HG03378 (cell line): ENCODE data around the gene PTPRC.

Experiments used
- ATAC-seq: cut with Tn5 transposase; IDR thresholded peaks from one replicate; pipeline ENCODE4 v1.9.1; 2021; ENCODE audit warnings: mild to moderate bottlenecking, moderate library complexity; ENCODE audit not compliant: unreplicated experiment

The PTPRC gene

GRCh38 chr1:198641501-198641900 lies 2.7 kb downstream of the PTPRC start:
- ATAC-seq, result peak; percentile 53

GRCh38 chr1:198641966-198642668 lies 3.3 kb downstream of the PTPRC start:
- ATAC-seq, result no peak

DNA sequence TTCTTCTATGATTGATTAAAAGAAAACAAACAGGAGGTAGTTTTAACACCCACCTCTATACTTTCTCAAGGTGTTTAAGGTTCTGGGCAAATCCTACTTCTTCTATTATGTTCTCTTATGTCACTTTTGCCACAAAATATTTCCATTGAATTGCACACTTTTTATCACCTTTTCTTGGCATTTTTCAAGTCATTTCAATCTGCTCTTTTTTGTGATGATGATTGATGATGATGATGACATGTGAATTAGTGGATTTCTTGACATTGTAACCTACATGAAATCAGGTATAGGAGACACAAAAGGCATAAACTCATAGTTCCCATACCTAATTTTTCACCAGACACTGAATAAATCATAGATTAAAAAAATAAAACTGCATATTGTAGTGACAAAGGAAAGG lies 4.1 kb downstream of the PTPRC start:
- ATAC-seq, result no peak

GRCh38 chr1:198643808-198644207 lies 5.0 kb downstream of the PTPRC start:
- ATAC-seq, result no peak

DNA sequence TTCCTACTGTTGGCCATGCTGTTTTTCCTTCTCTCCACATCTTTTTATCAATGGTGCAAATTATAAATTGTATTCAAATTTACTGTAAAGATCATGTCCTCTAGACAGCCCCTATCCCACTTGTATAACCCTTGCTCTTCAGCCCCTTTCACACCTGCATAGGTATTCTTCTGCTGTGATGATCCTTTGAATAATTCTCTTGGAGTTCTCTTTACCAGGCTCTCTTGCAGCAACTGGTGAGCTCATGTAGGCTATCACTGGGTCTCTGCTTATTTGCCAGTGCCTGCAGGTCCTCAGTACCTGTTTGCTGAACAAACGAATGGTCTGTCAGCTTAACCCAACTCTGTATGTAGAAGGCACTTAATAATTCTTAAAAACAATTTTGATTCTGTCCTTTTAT lies 8.2 kb downstream of the PTPRC start:
- ATAC-seq, result no peak

DNA sequence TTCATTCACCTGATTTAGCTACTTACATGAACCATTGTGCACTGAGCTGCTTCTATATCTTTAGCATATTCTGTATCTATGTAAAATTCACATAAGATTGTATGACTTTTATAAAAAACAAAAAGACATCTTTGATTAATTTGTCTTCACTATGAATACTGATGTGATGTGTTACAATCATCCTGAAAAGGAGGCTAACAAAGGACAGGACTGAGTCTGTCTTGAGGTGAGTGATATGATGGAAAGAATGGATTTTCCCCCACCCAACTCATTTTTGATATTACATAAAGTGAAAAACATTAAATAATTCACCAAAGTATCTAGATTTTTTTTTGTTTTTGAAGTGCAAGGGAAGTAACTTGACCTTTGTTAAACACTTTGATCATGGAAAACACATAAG lies 9.8 kb downstream of the PTPRC start:
- ATAC-seq, result no peak

DNA sequence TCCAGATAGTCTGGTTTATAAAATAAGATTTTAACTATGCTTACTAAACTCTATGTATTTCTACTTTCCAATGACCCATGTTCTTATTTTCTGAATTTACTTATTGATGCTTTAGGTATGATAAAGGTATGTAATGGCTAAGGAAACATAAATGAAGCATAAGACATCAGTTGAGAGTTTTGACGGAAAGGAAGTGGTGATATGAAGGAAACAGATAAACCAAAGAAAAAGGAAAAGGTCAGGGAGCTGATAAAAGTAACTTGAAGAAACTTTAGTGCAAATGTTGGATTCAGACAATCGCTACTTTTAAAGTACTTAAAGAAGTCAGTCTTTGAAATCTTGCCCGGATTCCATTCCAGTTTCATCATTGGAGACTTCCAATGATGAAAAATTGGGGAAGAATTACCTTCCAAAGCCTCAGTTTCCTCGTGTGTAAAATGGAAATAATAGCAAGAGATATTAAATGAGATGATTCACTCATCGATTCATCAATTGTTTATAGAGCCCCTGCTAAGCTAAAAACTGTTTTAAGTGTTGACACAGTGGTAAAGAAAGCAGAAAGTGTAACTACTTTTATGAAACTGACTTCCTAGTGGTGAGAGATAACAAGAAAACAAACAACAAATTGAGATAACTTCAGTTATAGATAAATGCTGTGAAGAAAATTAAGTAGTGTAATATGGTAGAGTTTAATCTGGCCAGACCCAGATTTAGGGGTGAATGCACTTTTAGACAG lies 10.6 kb downstream of the PTPRC start:
- peak; percentile 13 for ATAC-seq

GRCh38 chr1:198649968-198650338 lies 11.1 kb downstream of the PTPRC start:
- ATAC-seq, result peak; percentile 62

- no peak for ATAC-seq
These were observed 11.7 kb downstream of the PTPRC start for GRCh38 chr1:198650506-198650905.

DNA sequence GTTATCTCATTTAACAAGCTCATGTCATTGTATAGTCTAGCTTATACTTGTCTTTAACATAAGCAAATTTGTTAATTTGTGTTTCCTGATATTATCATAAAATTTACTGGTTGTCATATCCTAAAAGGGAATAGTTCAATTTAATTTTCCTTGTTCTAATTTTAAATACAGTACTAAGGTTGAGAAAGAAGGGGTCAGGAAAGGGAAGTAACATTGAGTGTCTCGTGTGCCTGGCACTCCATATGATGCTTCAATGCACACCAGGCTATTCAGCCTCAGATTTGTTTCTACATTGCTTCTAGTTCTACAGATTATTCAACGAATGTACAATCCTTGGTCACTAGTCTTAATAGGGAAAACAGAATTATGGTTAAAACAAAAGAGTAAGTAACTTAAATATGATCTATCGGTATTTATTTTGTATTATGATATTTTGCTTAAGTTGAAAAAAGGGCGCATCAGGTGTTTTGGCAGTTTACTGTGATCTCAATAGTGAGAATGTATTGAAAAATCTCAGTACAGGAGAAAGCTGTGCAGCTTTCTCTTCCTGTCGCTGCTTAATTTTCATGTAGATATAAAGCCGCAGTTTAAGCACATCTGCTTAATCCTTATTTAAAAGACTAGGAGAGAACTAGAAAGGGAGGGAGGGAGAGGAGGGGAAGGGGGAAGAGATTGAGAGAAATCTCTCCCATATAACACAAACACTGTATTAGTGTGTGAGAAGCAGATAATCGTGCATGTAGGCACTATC lies 13.0 kb downstream of the PTPRC start:
- ATAC-seq, result peak; percentile 43

DNA sequence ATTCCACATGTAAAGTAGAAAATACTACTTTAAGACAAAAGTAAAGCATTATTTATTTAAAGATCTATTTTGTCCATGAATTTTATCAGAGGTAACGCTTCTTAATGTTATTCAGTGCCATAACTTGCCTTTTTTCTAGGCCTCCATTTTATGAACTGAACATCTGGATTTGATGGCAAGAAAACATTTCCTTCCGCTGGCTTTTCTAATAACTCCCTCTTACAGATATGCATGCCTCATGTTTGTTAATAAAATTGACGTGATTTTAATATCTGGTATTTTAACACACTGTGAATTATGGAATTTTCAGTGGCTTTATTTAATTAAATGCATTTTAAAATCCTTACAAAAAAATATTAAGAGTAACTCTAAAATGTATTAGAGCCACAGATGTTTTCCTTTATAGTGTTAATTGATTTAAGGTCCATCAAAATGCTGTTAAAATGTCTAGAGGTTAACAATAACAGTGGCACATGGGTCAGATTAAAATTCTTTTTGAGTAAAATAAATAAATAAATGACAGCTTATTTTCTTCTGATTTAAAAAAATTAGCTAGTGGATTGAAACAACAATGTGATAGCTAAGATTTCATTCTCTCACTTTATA lies 15.1 kb downstream of the PTPRC start:
- ATAC-seq, result no peak

- ATAC-seq, result peak; percentile 26
These were observed 16.8 kb downstream of the PTPRC start for GRCh38 chr1:198655459-198656121.

DNA sequence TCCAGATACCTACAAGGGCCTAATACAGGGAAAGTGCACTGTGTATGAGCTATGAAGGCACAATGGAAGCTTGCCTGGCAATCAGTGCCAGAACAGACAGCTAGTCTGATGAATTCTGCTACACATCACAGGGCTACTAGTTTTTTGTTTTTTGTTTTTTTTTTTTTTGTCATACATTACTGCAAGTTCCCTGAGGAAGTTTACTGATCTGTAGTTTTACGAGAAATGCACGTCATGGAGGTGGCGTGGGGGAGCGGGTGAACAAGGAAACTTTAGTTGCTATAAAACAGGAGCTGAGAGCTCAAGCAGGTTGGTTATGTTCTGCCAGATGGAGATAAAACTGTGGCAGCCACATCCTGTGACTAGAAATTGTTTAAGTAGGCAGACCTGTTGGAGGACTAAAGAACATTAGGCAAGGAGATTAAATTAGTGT lies 17.7 kb downstream of the PTPRC start:
- ATAC-seq, result peak; percentile 30

GRCh38 chr1:198657550-198658064 lies 18.8 kb downstream of the PTPRC start:
- peak; percentile 46 for ATAC-seq

- ATAC-seq, result peak; percentile 35
These were observed 21.8 kb downstream of the PTPRC start for GRCh38 chr1:198660341-198661261.

- ATAC-seq, result no peak
These were observed 24.0 kb downstream of the PTPRC start for GRCh38 chr1:198662821-198663220.

- no peak for ATAC-seq
These were observed 25.4 kb downstream of the PTPRC start for GRCh38 chr1:198664068-198664788.

DNA sequence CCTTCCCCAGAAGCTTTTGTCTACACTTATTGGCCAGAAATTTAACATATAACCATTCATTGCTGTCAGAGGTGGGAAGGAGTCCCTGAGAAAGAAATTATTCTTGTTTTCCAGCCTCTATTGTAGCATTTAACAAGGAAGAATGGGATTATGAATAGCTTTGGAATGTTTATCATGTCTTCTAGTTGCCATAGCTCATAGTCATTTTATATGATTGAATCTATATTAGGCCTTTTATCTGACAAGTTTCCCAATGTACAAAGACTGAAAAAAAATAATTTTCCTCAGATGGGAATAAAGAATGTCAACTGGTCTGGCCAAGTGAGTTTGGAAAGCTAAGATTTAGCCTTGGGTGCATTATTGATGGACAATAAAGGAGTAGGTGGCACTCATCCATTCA lies 28.3 kb downstream of the PTPRC start:
- ATAC-seq, result no peak

DNA sequence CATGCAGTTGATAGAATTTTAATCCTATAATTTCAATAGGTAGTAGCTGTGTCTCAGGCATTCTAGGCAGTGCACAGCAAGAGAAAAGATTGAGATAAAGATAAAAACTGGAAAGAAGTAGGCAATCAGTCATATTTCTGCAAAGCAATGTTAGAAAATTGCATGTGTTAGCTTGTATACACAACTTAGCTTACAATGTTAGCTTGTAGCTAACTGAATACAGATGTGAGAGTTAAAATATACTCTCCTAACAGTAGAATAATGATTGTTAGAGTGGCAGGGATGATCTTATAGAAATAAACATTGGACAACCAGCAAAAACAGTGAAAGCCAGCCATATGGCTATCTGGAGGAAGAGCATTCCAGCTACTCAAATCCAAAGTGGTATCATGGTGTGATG lies 29.0 kb downstream of the PTPRC start:
- no peak for ATAC-seq
